Panc1 (cell line): ENCODE measurements around the gene FARS2. TPM values are rescaled to one million over a fixed set of nuclear protein-coding genes. Genes with fewer than 3 reads are reported as not detected.

Source experiments
- ATAC-seq: fragments of 200-7000 bp; cut with Tn5 transposase; 2 replicates; pipeline ENCODE4 v1.9.1; 2020; ENCODE audit warnings: mild to moderate bottlenecking, moderate library complexity
- BruUV-seq: library from RNA; stranded (reverse); fragments of 400-500 nt; replicated peaks from 2 replicates; lab custom pipeline; 2021; lab: Mats Ljungman, UMichigan
- CTCF ChIA-PET: fragments of 300-600 bp; sonication (Branson Sonifier 250); formaldehyde crosslinking; loops from one replicate; lab custom pipeline; 2022; ENCODE audit warnings: antibody characterized with exemption; lab: Charles Lee
- POLR2A ChIA-PET: fragments of 300-600 bp; sonication (Branson Sonifier 250); formaldehyde crosslinking; loops from one replicate; lab custom pipeline; 2022; ENCODE audit warnings: antibody characterized with exemption; lab: Charles Lee
- DNase-seq: peaks from one replicate; pipeline ENCODE4 v3.0.0-alpha.2; 2010; ENCODE audit warnings: low read depth, low spot score
- H3K27ac ChIP-seq: 2 replicates; pipeline ENCODE4 v1.5.1; 2011; ENCODE audit warnings: mild to moderate bottlenecking, low read length, inconsistent platforms
- H3K27me3 ChIP-seq: fragments of 200-500 bp; sonication (Bioruptor generic); 2 replicates; pipeline ENCODE4 v1.6.0; 2014; ENCODE audit warnings: low read length, inconsistent platforms; ENCODE audit not compliant: control insufficient read depth, insufficient read depth
- H3K36me3 ChIP-seq: fragments of 200-500 bp; sonication (Bioruptor generic); 2 replicates; pipeline ENCODE4 v1.5.1; 2014; ENCODE audit warnings: inconsistent platforms, mild to moderate bottlenecking, low read length, moderate library complexity; ENCODE audit not compliant: control insufficient read depth, insufficient read depth
- H3K4me1 ChIP-seq: 2 replicates; pipeline ENCODE4 v1.5.1; 2011; ENCODE audit warnings: inconsistent platforms, mild to moderate bottlenecking, low read length, moderate library complexity; ENCODE audit not compliant: control insufficient read depth, insufficient read depth
- H3K4me3 ChIP-seq, 2 experiments: 2 replicates each; pipeline ENCODE4 v1.5.1; 2011 to 2012; ENCODE audit warnings: low read depth in 2 of 2, low read length in 2 of 2, mild to moderate bottlenecking in 2 of 2, inconsistent platforms in 1 of 2, moderate library complexity in 1 of 2
- H3K9me3 ChIP-seq: fragments of 200-500 bp; sonication (Bioruptor generic); 2 replicates; pipeline ENCODE4 v1.5.1; 2014; ENCODE audit warnings: low read depth, mild to moderate bottlenecking, inconsistent platforms, low read length, moderate library complexity; ENCODE audit not compliant: control insufficient read depth, insufficient read depth
- CTCF ChIP-seq: fragments of 450-650 bp; IDR thresholded peaks from 2 replicates; pipeline ENCODE4 v1.5.1; 2017; ENCODE audit warnings: mild to moderate bottlenecking
- POLR2AphosphoS5 ChIP-seq: IDR thresholded peaks from 2 replicates; pipeline ENCODE4 v1.6.1; 2012; ENCODE audit warnings: mild to moderate bottlenecking, low read depth, low read length, moderate library complexity
- REST ChIP-seq, 2 experiments: IDR thresholded peaks; 2 replicates each; pipeline ENCODE4 v1.6.1; 2011 to 2012; ENCODE audit warnings: low read depth in 2 of 2, control low read depth in 1 of 2, low read length in 1 of 2, mild to moderate bottlenecking in 1 of 2, moderate library complexity in 1 of 2; ENCODE audit not compliant: insufficient read depth in 1 of 2
- SIN3A ChIP-seq: IDR thresholded peaks from 2 replicates; pipeline ENCODE4 v1.6.1; 2012; ENCODE audit warnings: low read depth, mild to moderate bottlenecking, low read length, moderate library complexity, borderline replicate concordance; ENCODE audit not compliant: insufficient read depth
- TCF7L2 ChIP-seq: IDR thresholded peaks from 2 replicates; pipeline ENCODE4 v1.6.1; 2011; ENCODE audit warnings: mild to moderate bottlenecking, low read depth, low read length, inconsistent platforms
- in situ Hi-C: cut with HindIII; loops from 2 replicates; pipeline ENCODE4 v1.10.0; 2016; ENCODE audit warnings: low sequenced_read_pairs, low pct_unique_long_range_greater_than_20kb
- intact Hi-C: fragments of 100-400 bp; cut with micrococcal nuclease; formaldehyde crosslinking; loops from one replicate; pipeline ENCODE4 v1.10.0; 2022; ENCODE audit not compliant: unreplicated experiment
- total RNA-seq: library from RNA; stranded (reverse); gene quantifications from one replicate; pipeline ENCODE4 v1.2.1, GENCODE V29; 2021; ENCODE audit not compliant: unreplicated experiment

FARS2 gene
- total RNA-seq, 1 experiment from 2014 or later: 12.8 TPM

- no peaks in the 10 kb centered on the region for H3K27me3 ChIP-seq
- CTCF ChIA-PET: no interaction called here
- POLR2A ChIA-PET: no interaction called here
- H3K4me1 ChIP-seq: no peaks in the 10 kb centered on the region; the same call in 1 of the 2 replicates
- ATAC-seq (no peak), DNase-seq (no peak)
- BruUV-seq: no TSS peak
- no peaks in the 10 kb centered on the region for H3K9me3 ChIP-seq
- H3K27ac ChIP-seq: no peak overlapping the region
- TF ChIP-seq POLR2AphosphoS5 (no peak), REST (IDR thresholded peaks at IDR 0.05; ENCODE audit: insufficient read depth in 1 of 2, low read depth in 2 of 2, low read length in 1 of 2) (no peak), TCF7L2 (no peak), SIN3A (no peak), CTCF (no peak)
- in situ Hi-C loops (no loop called here), intact Hi-C loops (no loop called here)
- no peak overlapping the region for H3K4me3 ChIP-seq
- H3K36me3 ChIP-seq: no peaks in the 10 kb centered on the region
Observed at GRCh38 chr6:5335020-5335419, 73.7 kb downstream of the FARS2 start.

GRCh38 chr6:5337573-5337972 lies 76.3 kb downstream of the FARS2 start:
- no TSS peak for BruUV-seq
- intact Hi-C loops: no loop called here
- TF ChIP-seq POLR2AphosphoS5: no peak
- TF ChIP-seq CTCF: no peak
- no peak for TF ChIP-seq REST (IDR thresholded peaks at IDR 0.05; ENCODE audit: insufficient read depth in 1 of 2, low read depth in 2 of 2, low read length in 1 of 2)
- no peak for TF ChIP-seq TCF7L2
- TF ChIP-seq SIN3A: no peak
- DNase-seq (no peak), ATAC-seq (no peak)
- Histone ChIP-seq H3K4me1 (no peaks in the 10 kb centered on the region; the same call in 1 of the 2 replicates), H3K4me3 (no peak overlapping the region), H3K36me3 (no peaks in the 10 kb centered on the region), H3K27ac (no peak overlapping the region), H3K9me3 (no peaks in the 10 kb centered on the region), H3K27me3 (no peaks in the 10 kb centered on the region)
- in situ Hi-C loops: no loop called here
- CTCF ChIA-PET: no interaction called here
- POLR2A ChIA-PET: no interaction called here
